Spleen (tissue), 7 donors: ENCODE results near the gene MCM5.

ENCODE experiments used
- CTCF ChIP-seq, 11 experiments: fragments of 200-600 bp in 7 of 11; fragments of 450-650 bp in 4 of 11; sonication (generic) in 4 of 11; IDR thresholded peaks in 8 of 11; conservative IDR thresholded peaks in 3 of 11; 1 replicate in 7 of 11; 2 replicates in 4 of 11; pipeline versions ENCODE4 v1.4.0 to v1.8.0; 2016 to 2021; ENCODE audit warnings: antibody characterized with exemption in 11 of 11, inconsistent platforms in 4 of 11, mild to moderate bottlenecking in 1 of 11
- POLR2A ChIP-seq, 3 donors: fragments of 450-650 bp; IDR thresholded peaks; one replicate each; pipeline ENCODE4 v1.5.1; 2017; ENCODE audit warnings: antibody characterized with exemption in 3 of 3, mild to moderate bottlenecking in 1 of 3
- POLR2AphosphoS5 ChIP-seq, 3 donors: sonication (generic); formaldehyde crosslinking; IDR thresholded peaks; one replicate each; pipeline ENCODE4 v1.5.1; 2017; ENCODE audit warnings: antibody characterized with exemption in 3 of 3
- donor health status: DM: no; HTN: no; CAD: no; lungs with moderate emphysema.
- donor health status: DM: no; HTN: no; CAD: no.
- donor health status: DM: no; HTN: no; CAD: no.

- TF ChIP-seq CTCF (IDR thresholded peaks at IDR 0.05 in 8 of 11, conservative IDR thresholded peaks at IDR 0.05 in 3 of 11) (no peak), POLR2A (IDR thresholded peaks at IDR 0.05) (no peak), POLR2AphosphoS5 (IDR thresholded peaks at IDR 0.05) (no peak)
These were observed 42.5 kb downstream of the MCM5 start for GRCh38 chr22:35442471-35442870.
